HTR-8/SVneo (cell line): ENCODE results near the gene KCNA5.

Experiments
- DNase-seq: peaks from one replicate; pipeline ENCODE4 v3.0.0; 2011; ENCODE audit warnings: low spot score, mixed read lengths; ENCODE audit not compliant: insufficient read length
- FAIRE-seq: peaks from 2 replicates; lab custom pipeline; 2011; peaks lifted over from hg19 to GRCh38; lab: Jason Lieb, UNC

Gene KCNA5

GRCh38 chr12:5059358-5059757, 15.7 kb downstream of the KCNA5 start:
- FAIRE-seq (no peak), DNase-seq (no peak)

DNA sequence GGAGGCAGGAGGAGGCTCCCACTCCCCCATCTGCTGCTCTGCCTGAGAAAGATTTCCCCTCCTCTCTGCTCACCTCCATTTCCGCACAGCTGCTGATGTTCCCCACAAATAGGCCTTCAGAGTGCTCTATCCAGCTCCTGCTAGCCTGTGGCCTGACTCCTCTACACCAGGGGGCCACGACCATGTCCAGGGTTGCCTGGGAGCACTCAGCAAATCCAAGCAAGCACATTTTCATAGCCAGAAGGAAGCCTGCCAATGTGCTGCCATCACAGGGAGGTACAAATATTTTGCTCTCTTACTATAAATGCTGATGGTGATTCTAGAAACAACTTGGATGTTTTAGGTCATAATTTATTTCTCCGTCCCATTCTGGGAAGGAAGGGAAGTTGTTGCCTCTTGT, 17.3 kb downstream of the KCNA5 start:
- FAIRE-seq (no peak), DNase-seq (no peak)

DNA sequence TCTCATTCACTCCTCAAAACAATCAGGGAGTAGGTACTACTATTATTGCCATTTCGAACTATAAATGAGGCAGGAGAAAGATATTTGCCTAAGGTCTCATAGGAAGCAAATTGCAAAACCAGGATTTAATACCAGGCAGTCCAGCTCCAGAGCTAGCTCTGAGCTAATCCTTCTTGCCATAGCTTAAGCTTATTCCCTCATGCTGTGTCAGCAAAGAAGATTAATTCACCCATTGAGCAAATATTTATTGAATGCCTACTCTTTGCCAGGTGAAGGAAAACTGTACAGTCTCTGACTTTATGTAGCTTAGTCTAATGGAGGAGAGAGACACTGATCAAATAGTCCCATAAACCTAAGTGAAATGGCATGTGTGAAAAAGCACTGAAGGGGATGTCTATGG, 19.5 kb downstream of the KCNA5 start:
- DNase-seq (no peak), FAIRE-seq (no peak)

- DNase-seq (no peak), FAIRE-seq (no peak)
Measured at GRCh38 chr12:5064913-5065490, 21.3 kb downstream of the KCNA5 start.

DNA sequence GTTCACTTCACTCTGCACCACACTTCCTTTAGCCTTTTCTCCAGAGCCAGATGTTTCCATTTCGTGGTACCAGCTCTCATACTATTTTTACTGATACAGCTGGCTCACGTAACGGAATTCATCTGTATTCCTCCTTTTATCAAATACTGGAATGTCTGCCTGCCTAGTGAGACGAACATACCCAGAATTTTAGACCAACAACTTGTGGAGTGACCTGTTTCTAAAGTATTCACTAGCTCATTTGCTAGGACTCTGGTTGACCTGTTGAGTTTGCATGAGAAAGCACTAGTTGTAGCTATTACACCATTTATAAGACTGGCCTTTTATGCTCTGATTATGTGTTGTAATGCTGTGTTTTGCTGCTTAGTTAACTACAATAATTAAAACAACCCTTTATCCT, 22.6 kb downstream of the KCNA5 start:
- FAIRE-seq (no peak), DNase-seq (no peak)

GRCh38 chr12:5068126-5068525, 24.4 kb downstream of the KCNA5 start:
- DNase-seq: no peak
- no peak for FAIRE-seq

GRCh38 chr12:5068619-5069018, 24.9 kb downstream of the KCNA5 start:
- DNase-seq (no peak), FAIRE-seq (no peak)

DNA sequence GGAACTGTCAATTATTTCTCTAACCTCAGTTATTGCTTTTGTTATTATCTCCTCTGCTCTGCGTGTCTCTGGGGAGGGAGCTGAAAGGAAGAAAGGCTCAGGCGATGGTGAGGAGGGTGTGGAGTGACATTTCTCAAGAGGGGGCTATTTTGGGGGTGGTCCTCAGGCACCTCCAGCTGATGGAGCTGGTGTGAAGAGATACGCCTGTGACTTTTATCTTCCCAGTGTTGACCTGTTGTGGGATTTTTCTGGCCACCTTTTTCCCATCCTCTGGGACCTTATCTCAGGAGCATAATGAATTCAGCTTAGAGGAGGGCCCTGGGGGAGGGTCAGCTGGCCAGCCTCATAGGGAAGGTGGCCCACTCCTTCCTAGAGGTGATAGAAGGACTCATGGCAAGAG, 26.4 kb downstream of the KCNA5 start:
- no peak for DNase-seq
- FAIRE-seq: no peak

- peak; percentile 4 for FAIRE-seq
Measured at GRCh38 chr12:5071496-5071895, 27.8 kb downstream of the KCNA5 start.

DNA sequence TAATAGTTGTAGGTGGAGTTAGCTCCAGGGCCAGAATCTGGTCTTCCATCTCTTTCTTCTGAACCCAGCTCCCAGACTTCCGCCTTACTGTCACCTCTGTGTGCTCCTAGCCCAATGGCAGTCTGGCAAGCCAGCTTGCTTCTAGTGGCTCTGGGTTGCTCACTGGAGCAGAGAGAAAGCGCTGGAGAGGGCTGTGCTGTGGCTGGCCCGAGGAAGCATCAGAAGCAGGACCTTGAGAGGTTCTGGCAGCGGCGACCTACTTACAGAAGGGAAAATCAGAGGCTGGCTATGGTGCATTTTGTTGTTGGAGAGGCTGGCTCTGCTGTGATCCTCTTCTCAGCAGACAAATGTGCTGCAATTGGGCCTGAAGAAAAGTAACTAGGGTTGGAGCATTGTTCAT, 28.6 kb downstream of the KCNA5 start:
- DNase-seq (no peak), FAIRE-seq (no peak)

More at GRCh38 chr12:5071496-5071895, 27.8 kb downstream of the KCNA5 start:
- DNase-seq: no peak

GRCh38 chr12:5073054-5073453, 29.4 kb downstream of the KCNA5 start:
- DNase-seq: no peak
- no peak for FAIRE-seq

DNA sequence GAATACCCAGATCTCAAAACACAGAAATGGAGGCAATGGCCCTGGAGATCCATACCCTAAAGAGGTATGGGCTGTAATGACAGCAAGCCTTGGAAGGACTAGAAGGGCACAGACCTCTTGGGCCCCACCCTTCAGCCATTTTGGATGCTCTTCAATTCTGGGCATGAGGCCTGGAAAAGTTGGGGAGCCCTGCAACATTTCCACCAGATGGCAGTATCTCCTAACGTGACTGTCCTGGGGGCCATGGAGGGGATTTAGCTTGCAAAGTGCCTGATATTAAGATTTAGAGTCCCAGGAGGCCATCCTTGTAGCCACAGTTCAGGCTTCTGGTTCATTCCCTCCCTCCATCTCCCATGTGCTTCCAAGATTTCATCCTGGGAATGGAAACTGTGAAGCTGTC, 30.2 kb downstream of the KCNA5 start:
- FAIRE-seq (no peak), DNase-seq (no peak)

- DNase-seq (no peak), FAIRE-seq (peak; percentile 31)
Measured at GRCh38 chr12:5076761-5077160, 33.1 kb downstream of the KCNA5 start.

DNA sequence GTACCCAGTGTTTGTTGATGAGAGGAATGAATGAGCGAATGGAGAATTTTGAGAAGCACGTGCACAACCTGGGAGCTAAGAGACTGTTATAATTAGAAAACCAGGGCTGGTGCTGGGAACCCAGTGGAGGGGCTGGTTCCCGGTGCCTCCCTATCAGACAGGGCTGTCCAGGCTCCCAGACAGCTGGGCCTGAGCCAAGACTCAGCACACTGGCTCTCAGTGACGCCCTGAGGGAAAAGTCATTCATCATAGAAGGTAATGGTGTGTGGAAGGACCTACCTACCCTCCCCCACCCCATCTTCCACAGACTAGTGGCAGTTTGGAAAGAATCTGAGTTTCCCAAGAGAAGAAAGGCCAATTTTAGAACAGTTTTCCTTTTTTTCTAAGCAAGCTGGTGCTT, 34.7 kb downstream of the KCNA5 start:
- no peak for FAIRE-seq
- no peak for DNase-seq

DNA sequence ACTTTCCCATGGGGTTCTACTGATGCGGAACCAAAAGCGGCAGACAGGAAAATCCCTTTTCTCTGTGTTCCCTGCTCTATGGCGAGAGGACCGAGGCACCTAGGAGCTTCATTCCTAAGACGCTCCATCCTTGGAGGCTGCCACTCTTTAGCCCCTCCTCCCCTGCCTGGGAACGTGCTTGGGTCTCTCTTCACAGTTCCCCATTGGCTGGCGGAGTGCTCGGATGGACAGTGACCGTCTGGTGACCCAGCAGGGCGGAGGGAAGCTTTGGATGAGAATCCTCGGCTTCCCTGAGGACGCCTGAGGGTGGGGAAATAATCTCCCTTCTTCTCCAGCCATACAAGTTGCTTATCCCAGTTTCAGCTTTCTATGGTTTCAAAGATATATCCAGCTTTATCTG, 37.3 kb downstream of the KCNA5 start:
- no peak for DNase-seq
- FAIRE-seq: no peak

- peak; percentile 23 for FAIRE-seq
Measured at GRCh38 chr12:5083955-5084849, 40.5 kb downstream of the KCNA5 start.

GRCh38 chr12:5085896-5086295, 42.2 kb downstream of the KCNA5 start:
- FAIRE-seq (no peak), DNase-seq (no peak)

More at GRCh38 chr12:5083955-5084849, 40.5 kb downstream of the KCNA5 start:
- peak; percentile 66 for DNase-seq

- DNase-seq: no peak
- no peak for FAIRE-seq
Measured at GRCh38 chr12:5087831-5088554, 44.3 kb downstream of the KCNA5 start.

DNA sequence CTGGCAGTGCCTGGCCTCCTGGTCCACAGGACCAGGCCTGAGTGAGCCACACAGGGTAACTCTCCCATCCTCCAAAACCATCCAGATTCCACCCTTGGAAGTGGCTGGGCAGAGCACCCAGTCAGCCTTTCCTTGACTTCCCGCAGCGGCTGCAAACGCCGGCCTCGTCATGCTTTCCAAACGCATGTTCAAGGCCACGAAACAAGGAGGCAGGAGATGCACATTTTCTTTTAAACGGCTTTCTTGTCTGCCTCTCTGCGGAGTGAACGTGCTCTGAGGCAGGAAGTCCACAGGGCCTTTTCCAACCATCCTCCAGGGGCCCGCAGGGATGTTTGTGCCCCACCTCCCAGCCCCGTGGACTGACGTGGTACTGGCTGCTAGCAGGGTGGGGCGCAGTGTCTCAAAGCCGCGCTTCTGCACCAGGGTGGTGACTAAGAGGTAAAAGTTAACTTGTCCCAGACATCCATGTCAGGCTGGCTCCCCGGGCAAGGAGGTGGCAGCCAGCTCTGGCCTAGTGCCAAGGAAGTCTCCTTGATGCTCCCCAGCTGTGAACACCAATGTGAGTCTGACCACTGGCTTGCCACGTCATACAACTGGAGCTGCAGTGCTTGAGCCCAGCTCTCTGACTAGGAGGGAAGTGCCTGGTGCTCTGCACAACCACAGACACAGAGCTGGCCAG, 45.0 kb downstream of the KCNA5 start:
- no peak for FAIRE-seq
- no peak for DNase-seq

DNA sequence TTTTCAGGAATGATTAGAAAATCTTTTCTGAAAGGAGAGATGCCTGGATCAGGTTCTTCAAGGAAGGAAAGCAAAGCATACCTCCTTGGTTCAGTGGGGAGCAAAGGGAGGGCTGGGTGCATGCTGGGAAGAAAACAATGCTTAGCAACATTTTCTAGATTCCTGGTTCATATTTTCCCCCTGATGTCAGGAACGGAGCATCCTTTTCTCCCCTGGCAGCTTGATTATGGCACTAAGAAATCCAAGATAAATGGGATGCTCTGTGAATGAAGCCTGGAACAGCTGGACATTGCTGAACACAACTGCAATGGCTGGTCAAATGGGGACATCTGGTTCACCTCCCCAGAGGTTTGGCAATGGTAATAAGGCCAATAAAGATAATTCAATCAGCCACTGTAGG, 50.9 kb downstream of the KCNA5 start:
- no peak for FAIRE-seq
- no peak for DNase-seq

DNA sequence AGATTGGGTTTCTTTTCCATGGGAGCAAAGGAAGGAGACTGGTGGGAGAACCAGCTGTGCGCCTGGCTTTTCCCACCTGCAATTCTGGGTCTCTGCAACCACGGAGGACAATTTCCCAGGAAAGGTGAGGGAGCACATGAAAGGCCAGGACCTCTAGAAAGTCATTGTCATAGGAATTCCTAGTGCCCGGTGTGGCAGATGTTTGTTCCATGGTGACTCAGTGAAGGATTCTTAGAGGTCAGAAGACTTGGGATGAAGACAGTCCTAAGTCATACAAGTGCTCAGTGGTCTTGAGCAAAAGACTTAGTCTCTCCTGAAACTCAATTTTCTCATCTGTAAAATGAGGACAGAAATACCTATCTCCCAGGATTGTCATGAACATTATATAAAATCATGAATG, 51.3 kb downstream of the KCNA5 start:
- FAIRE-seq (no peak), DNase-seq (no peak)
